Gastrocnemius medialis (tissue), 4 donors: ENCODE results near the gene LAMA2.

Experiments
- POLR2A ChIP-seq, 2 donors: fragments of 450-650 bp; IDR thresholded peaks; one replicate each; pipeline ENCODE4 v1.6.1; 2017; ENCODE audit warnings: antibody characterized with exemption in 2 of 2, mild to moderate bottlenecking in 2 of 2, moderate library complexity in 2 of 2
- TF ChIP-seq, protein P1 (sequence below), 5 experiments: fragments of 450-650 bp in 3 of 5; fragments of 200-600 bp in 2 of 5; sonication (generic) in 2 of 5; IDR thresholded peaks in 4 of 5; conservative IDR thresholded peaks in 1 of 5; 1 replicate in 4 of 5; 2 replicates in 1 of 5; pipeline ENCODE4 v1.5.1; 2016 to 2019; ENCODE audit warnings: antibody characterized with exemption in 5 of 5, mild to moderate bottlenecking in 3 of 5, moderate library complexity in 3 of 5

- TF ChIP-seq, protein P1, sequence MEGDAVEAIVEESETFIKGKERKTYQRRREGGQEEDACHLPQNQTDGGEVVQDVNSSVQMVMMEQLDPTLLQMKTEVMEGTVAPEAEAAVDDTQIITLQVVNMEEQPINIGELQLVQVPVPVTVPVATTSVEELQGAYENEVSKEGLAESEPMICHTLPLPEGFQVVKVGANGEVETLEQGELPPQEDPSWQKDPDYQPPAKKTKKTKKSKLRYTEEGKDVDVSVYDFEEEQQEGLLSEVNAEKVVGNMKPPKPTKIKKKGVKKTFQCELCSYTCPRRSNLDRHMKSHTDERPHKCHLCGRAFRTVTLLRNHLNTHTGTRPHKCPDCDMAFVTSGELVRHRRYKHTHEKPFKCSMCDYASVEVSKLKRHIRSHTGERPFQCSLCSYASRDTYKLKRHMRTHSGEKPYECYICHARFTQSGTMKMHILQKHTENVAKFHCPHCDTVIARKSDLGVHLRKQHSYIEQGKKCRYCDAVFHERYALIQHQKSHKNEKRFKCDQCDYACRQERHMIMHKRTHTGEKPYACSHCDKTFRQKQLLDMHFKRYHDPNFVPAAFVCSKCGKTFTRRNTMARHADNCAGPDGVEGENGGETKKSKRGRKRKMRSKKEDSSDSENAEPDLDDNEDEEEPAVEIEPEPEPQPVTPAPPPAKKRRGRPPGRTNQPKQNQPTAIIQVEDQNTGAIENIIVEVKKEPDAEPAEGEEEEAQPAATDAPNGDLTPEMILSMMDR (IDR thresholded peaks at IDR 0.05 in 4 of 5, conservative IDR thresholded peaks at IDR 0.05 in 1 of 5), result no peak
- TF ChIP-seq POLR2A (IDR thresholded peaks at IDR 0.05), result no peak
These were observed 461.4 kb downstream of the LAMA2 start for GRCh38 chr6:129344379-129344778.
